ENCODE results near the gene RAPGEF4.

DNA sequence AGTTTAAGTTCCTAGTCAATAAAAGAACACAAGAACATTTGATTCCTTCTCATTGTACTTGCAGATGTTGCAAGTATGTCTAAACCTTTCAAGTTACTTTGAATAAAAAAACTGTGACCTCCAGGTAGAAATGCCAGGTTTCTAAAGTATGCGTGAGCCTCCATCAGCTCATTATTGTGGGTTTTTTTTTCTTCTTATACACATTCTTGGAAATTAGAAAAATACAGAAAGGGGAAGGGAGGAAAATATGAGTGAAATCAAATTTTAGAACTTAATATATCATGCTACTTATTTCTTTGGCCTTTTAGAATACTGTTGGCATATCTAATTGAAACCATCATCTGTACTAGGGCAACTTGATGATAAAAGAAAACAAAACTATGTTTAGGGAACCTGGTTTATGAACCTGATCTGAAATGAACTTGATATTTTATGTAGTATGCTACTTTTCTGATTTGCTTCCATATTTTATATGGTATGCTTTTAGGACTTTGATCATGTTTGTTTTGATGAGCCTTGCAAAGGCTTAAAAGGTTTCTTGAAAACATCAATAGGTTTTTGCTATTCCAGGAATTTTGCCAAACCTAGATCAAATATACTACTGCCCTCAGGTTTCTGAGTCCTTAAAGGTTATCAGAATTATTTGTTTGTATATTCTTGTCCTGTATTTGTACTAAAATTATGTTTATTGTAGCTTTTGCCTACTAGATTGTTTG lies 209.3 kb downstream of the RAPGEF4 start:
- TF ChIP-seq, protein P1, sequence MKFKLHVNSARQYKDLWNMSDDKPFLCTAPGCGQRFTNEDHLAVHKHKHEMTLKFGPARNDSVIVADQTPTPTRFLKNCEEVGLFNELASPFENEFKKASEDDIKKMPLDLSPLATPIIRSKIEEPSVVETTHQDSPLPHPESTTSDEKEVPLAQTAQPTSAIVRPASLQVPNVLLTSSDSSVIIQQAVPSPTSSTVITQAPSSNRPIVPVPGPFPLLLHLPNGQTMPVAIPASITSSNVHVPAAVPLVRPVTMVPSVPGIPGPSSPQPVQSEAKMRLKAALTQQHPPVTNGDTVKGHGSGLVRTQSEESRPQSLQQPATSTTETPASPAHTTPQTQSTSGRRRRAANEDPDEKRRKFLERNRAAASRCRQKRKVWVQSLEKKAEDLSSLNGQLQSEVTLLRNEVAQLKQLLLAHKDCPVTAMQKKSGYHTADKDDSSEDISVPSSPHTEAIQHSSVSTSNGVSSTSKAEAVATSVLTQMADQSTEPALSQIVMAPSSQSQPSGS (CRISPR knock-in tag; IDR thresholded peaks at IDR 0.05; ENCODE audit: borderline replicate concordance, low read depth) = no peak
- no peak for TF ChIP-seq RORB (CRISPR knock-in tag; IDR thresholded peaks at IDR 0.05)
- TF ChIP-seq, protein P2, sequence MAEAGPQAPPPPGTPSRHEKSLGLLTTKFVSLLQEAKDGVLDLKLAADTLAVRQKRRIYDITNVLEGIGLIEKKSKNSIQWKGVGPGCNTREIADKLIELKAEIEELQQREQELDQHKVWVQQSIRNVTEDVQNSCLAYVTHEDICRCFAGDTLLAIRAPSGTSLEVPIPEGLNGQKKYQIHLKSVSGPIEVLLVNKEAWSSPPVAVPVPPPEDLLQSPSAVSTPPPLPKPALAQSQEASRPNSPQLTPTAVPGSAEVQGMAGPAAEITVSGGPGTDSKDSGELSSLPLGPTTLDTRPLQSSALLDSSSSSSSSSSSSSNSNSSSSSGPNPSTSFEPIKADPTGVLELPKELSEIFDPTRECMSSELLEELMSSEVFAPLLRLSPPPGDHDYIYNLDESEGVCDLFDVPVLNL (CRISPR knock-in tag; IDR thresholded peaks at IDR 0.05; ENCODE audit: borderline replicate concordance, low read depth) = no peak
- TF ChIP-seq, protein P3, sequence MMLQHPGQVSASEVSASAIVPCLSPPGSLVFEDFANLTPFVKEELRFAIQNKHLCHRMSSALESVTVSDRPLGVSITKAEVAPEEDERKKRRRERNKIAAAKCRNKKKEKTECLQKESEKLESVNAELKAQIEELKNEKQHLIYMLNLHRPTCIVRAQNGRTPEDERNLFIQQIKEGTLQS (CRISPR knock-in tag; conservative IDR thresholded peaks at IDR 0.05) = no peak
- TF ChIP-seq CREB1 (CRISPR knock-in tag; IDR thresholded peaks at IDR 0.05) = no peak
- TF ChIP-seq FOXJ3 (CRISPR knock-in tag; IDR thresholded peaks at IDR 0.05; ENCODE audit: borderline replicate concordance) = no peak
- TF ChIP-seq, protein P4, sequence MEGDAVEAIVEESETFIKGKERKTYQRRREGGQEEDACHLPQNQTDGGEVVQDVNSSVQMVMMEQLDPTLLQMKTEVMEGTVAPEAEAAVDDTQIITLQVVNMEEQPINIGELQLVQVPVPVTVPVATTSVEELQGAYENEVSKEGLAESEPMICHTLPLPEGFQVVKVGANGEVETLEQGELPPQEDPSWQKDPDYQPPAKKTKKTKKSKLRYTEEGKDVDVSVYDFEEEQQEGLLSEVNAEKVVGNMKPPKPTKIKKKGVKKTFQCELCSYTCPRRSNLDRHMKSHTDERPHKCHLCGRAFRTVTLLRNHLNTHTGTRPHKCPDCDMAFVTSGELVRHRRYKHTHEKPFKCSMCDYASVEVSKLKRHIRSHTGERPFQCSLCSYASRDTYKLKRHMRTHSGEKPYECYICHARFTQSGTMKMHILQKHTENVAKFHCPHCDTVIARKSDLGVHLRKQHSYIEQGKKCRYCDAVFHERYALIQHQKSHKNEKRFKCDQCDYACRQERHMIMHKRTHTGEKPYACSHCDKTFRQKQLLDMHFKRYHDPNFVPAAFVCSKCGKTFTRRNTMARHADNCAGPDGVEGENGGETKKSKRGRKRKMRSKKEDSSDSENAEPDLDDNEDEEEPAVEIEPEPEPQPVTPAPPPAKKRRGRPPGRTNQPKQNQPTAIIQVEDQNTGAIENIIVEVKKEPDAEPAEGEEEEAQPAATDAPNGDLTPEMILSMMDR (IDR thresholded peaks at IDR 0.05) = no peak
- TF ChIP-seq NR2C2 (CRISPR knock-in tag; IDR thresholded peaks at IDR 0.05) = no peak
- TF ChIP-seq, protein P5, sequence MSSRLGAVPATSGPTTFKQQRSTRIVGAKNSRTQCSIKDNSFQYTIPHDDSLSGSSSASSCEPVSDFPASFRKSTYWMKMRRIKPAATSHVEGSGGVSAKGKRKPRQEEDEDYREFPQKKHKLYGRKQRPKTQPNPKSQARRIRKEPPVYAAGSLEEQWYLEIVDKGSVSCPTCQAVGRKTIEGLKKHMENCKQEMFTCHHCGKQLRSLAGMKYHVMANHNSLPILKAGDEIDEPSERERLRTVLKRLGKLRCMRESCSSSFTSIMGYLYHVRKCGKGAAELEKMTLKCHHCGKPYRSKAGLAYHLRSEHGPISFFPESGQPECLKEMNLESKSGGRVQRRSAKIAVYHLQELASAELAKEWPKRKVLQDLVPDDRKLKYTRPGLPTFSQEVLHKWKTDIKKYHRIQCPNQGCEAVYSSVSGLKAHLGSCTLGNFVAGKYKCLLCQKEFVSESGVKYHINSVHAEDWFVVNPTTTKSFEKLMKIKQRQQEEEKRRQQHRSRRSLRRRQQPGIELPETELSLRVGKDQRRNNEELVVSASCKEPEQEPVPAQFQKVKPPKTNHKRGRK (CRISPR knock-in tag; IDR thresholded peaks at IDR 0.05; ENCODE audit: borderline replicate concordance) = no peak
